Activated CD4-positive, alpha-beta memory T cell treated with anti-CD3 and anti-CD28 coated beads for 36 hours (primary cell): ENCODE results near the gene UBE2Q2. TPM values are rescaled to one million over a fixed set of nuclear protein-coding genes. Genes with fewer than 3 reads are reported as not detected.

Experiments
- CTCF ChIA-PET: fragments of 350-600 bp; sonication (Branson Sonifier 250); formaldehyde crosslinking; loops from one replicate; lab custom pipeline; 2021; ENCODE audit warnings: antibody characterized with exemption, inconsistent platforms; lab: Charles Lee
- POLR2A ChIA-PET: fragments of 350-600 bp; sonication (Branson Sonifier 250); formaldehyde crosslinking; loops from one replicate; lab custom pipeline; 2021; ENCODE audit warnings: antibody characterized with exemption; lab: Charles Lee
- DNase-seq: peaks from one replicate; pipeline ENCODE4 v3.0.0-alpha.2; 2020
- H3K27ac Mint-ChIP-seq: one replicate; pipeline ENCODE4 v1.8.0; 2021; ENCODE audit warnings: mixed read lengths
- H3K27me3 Mint-ChIP-seq: one replicate; pipeline ENCODE4 v1.8.0; 2021; ENCODE audit warnings: mixed read lengths
- H3K36me3 Mint-ChIP-seq: one replicate; pipeline ENCODE4 v1.8.0; 2021; ENCODE audit warnings: mixed read lengths
- H3K4me1 Mint-ChIP-seq: one replicate; pipeline ENCODE4 v1.8.0; 2021; ENCODE audit warnings: low read depth, mixed read lengths
- H3K4me3 Mint-ChIP-seq: one replicate; pipeline ENCODE4 v1.8.0; 2021; ENCODE audit warnings: mild to moderate bottlenecking, mixed read lengths
- H3K9me3 Mint-ChIP-seq: one replicate; pipeline ENCODE4 v1.8.0; 2021; ENCODE audit warnings: mixed read lengths
- intact Hi-C: fragments of 100-400 bp; cut with micrococcal nuclease; formaldehyde crosslinking; loops from one replicate; pipeline ENCODE4 v1.15.1; 2023
- total RNA-seq, 2 experiments: library from RNA; stranded (reverse); gene quantifications; one replicate each; pipeline ENCODE4 v1.2.3, GENCODE V29; 2021

Gene UBE2Q2
- total RNA-seq, 2 experiments from 2014 or later: 19.7 to 19.8 TPM

GRCh38 chr15:75929799-75930565 is 86.7 kb downstream of the UBE2Q2 start:
- ChIA-PET CTCF (interaction anchor here (0.7 to 2.3 kb wide), 4 partner anchors 9 to 826 kb away, joined by 3 to 10 read pairs (median 5); no protein-coding TSS in a partner anchor), POLR2A (no interaction called here)
- Mint-ChIP-seq H3K27me3 (no peaks in the 10 kb centered on the region), H3K27ac (no peak overlapping the region), H3K4me3 (no peak overlapping the region), H3K4me1 (peaks cover 17% of the 10 kb centered on the region), H3K9me3 (no peaks in the 10 kb centered on the region), H3K36me3 (peaks cover 40% of the 10 kb centered on the region)
- intact Hi-C loops: no loop called here
- no peak for DNase-seq

DNA sequence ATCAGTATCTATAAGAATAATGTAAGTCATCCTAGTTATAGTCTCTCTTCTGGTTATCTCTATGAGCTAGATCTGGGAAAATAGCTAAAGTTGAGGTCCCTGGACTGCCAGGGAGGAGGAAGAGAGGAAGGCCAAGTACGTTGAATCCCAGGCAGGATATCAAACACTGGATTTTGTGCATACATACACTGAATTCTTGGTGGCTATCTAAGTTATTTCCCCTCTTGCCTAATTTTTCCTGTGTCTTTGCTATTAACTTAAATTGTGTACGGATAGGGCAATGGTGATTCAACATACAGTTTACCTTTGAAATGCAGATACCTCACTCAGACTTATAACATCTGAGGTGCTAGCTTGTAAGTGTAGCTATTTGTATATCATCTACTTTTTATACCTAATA is 87.6 kb downstream of the UBE2Q2 start:
- intact Hi-C loops: no loop called here
- peaks cover 41% of the 10 kb centered on the region for H3K36me3 Mint-ChIP-seq
- H3K27me3 Mint-ChIP-seq: no peaks in the 10 kb centered on the region
- no peak overlapping the region for H3K27ac Mint-ChIP-seq
- H3K4me1 Mint-ChIP-seq: peaks cover 14% of the 10 kb centered on the region
- H3K9me3 Mint-ChIP-seq: no peaks in the 10 kb centered on the region
- DNase-seq: no peak
- POLR2A ChIA-PET: no interaction called here
- CTCF ChIA-PET: interaction anchor here (1.3 kb wide), 1 partner anchor 10 kb away, joined by 6 read pairs; no protein-coding TSS in a partner anchor
- no peak overlapping the region for H3K4me3 Mint-ChIP-seq

DNA sequence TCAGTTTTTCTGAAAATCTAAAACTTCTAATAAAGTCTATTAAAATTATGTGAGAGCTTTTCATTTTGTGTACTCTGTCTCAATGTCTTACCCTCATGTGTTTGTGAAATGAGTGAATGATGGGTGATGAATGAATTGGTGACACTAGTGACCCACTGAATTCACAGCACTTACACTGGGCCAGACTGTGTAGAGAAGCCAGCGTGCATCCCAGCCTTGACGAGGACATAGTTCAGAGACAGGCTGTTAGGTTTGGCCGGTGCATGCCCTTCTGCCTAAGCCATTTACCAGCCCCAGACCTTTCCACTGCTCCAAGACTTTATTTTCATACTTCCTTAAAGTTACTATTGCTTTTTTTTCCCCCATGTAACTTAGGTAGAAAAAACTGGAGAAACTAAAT is 99.2 kb downstream of the UBE2Q2 start:
- no peak overlapping the region for H3K27ac Mint-ChIP-seq
- DNase-seq: no peak
- ChIA-PET POLR2A (no interaction called here), CTCF (interaction anchor here (0.6 kb wide), 2 partner anchors 14 to 193 kb away, joined by 3 to 4 read pairs; no protein-coding TSS in a partner anchor)
- H3K4me1 Mint-ChIP-seq: no peaks in the 10 kb centered on the region
- intact Hi-C loops: no loop called here
- H3K4me3 Mint-ChIP-seq: no peak overlapping the region
- H3K9me3 Mint-ChIP-seq: peaks cover 14% of the 10 kb centered on the region
- peaks cover 9% of the 10 kb centered on the region for H3K27me3 Mint-ChIP-seq
- peaks cover 12% of the 10 kb centered on the region for H3K36me3 Mint-ChIP-seq

- H3K27me3 Mint-ChIP-seq: peaks cover 13% of the 10 kb centered on the region
- DNase-seq: no peak
- H3K27ac Mint-ChIP-seq: no peak overlapping the region
- no peaks in the 10 kb centered on the region for H3K4me1 Mint-ChIP-seq
- intact Hi-C loops: no loop called here
- ChIA-PET POLR2A (no interaction called here), CTCF (interaction anchor here (0.6 kb wide), 1 partner anchor 192 kb away, joined by 4 read pairs; no protein-coding TSS in a partner anchor)
- peaks cover 13% of the 10 kb centered on the region for H3K9me3 Mint-ChIP-seq
- H3K4me3 Mint-ChIP-seq: no peak overlapping the region
- peaks cover 5% of the 10 kb centered on the region for H3K36me3 Mint-ChIP-seq
These were observed 100.0 kb downstream of the UBE2Q2 start for GRCh38 chr15:75943246-75943645.

GRCh38 chr15:75943713-75944215 is 100.5 kb downstream of the UBE2Q2 start:
- no peaks in the 10 kb centered on the region for H3K4me1 Mint-ChIP-seq
- no peak overlapping the region for H3K27ac Mint-ChIP-seq

DNA sequence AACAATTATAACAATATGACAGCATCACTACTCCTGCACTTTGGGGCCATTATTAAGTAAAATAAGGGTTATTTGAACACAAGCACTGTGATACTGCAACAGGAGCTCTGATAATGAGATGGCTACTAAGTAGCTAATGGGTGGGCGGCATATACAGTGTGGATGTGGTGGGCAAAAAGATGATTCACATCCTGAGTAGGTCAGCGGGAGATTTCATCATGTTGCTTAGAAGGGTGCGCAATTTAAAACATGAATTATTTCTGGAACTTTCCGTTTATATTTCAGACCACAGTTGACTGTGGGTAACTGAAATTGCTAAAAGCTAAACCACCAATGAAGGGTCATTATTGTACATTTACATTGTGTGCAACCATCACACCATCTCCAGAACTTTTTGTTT is 102.7 kb downstream of the UBE2Q2 start:
- Mint-ChIP-seq H3K27ac (no peak overlapping the region), H3K36me3 (no peaks in the 10 kb centered on the region), H3K9me3 (no peaks in the 10 kb centered on the region), H3K27me3 (peaks cover 18% of the 10 kb centered on the region), H3K4me1 (no peaks in the 10 kb centered on the region), H3K4me3 (no peak overlapping the region)
- POLR2A ChIA-PET: no interaction called here
- intact Hi-C loops: no loop called here
- no peak for DNase-seq
- CTCF ChIA-PET: no interaction called here

More at GRCh38 chr15:75943713-75944215, 100.5 kb downstream of the UBE2Q2 start:
- POLR2A ChIA-PET: no interaction called here
- Mint-ChIP-seq H3K9me3 (peaks cover 9% of the 10 kb centered on the region), H3K4me3 (no peak overlapping the region), H3K36me3 (no peaks in the 10 kb centered on the region), H3K27me3 (peaks cover 13% of the 10 kb centered on the region)
- DNase-seq: no peak
- intact Hi-C loops: no loop called here
- CTCF ChIA-PET: no interaction called here

DNA sequence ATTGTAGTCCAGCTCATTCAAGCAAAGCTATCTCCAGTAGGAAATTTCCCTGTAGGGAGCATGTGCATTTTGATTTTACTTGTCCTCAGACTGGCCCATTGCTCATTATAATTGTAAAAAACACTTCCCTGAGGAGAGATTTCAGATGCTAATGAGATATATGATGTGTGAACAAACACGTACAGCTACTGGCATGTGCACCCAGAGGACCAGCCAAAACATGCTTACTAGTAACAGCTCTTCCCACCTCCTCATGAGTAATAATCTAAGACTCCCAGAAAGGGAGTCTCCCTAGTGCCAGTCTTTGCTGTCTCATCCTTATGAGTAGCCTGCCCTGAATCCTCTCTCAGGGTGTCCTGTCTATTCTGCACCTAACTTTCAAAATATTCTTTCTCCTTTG is 103.8 kb downstream of the UBE2Q2 start:
- DNase-seq: no peak
- no peaks in the 10 kb centered on the region for H3K36me3 Mint-ChIP-seq
- no peak overlapping the region for H3K4me3 Mint-ChIP-seq
- H3K9me3 Mint-ChIP-seq: no peaks in the 10 kb centered on the region
- H3K27me3 Mint-ChIP-seq: peaks cover 25% of the 10 kb centered on the region
- POLR2A ChIA-PET: no interaction called here
- no peaks in the 10 kb centered on the region for H3K4me1 Mint-ChIP-seq
- H3K27ac Mint-ChIP-seq: no peak overlapping the region
- intact Hi-C loops: no loop called here
- CTCF ChIA-PET: interaction anchor here (1.0 kb wide), 1 partner anchor 110 kb away, joined by 3 read pairs; no protein-coding TSS in a partner anchor

- CTCF ChIA-PET: interaction anchor here (0.6 kb wide), 1 partner anchor 124 kb away, joined by 4 read pairs; no protein-coding TSS in a partner anchor
- intact Hi-C loops: no loop called here
- Mint-ChIP-seq H3K9me3 (no peaks in the 10 kb centered on the region), H3K27me3 (peaks cover 32% of the 10 kb centered on the region), H3K4me1 (peaks cover 2% of the 10 kb centered on the region), H3K36me3 (no peaks in the 10 kb centered on the region), H3K27ac (no peak overlapping the region), H3K4me3 (no peak overlapping the region)
- POLR2A ChIA-PET: no interaction called here
- DNase-seq: no peak
These were observed 105.6 kb downstream of the UBE2Q2 start for GRCh38 chr15:75948761-75949296.

Other genes with a start within 250 kb of the UBE2Q2 start
- 10 to 100 TPM; 33.4 to 34.2 TPM for gene SNUPN, start 217.7 kb upstream of the UBE2Q2 start, total RNA-seq
- 10 to 100 TPM; 71.7 to 72.4 TPM for gene IMP3, start 203.2 kb upstream of the UBE2Q2 start, total RNA-seq
- gene SNX33, start 195.5 kb upstream of the UBE2Q2 start, total RNA-seq: 1 to 10 TPM; 3.0 to 3.2 TPM
- not detected for gene CSPG4, start 130.6 kb upstream of the UBE2Q2 start, total RNA-seq
- gene FBXO22, start 60.4 kb downstream of the UBE2Q2 start, total RNA-seq: 10 to 100 TPM; 66.7 to 67.4 TPM
- gene NRG4, start 169.0 kb downstream of the UBE2Q2 start, total RNA-seq: not detected
- under 1 TPM in 1 of 2 experiments, not detected in 1; 0.14 TPM for gene TMEM266, start 216.5 kb downstream of the UBE2Q2 start, total RNA-seq